Erythroblast (primary cell): ENCODE data around the gene AKAP13.

Experiments used
- GATA1 ChIP-seq: IDR thresholded peaks from 2 replicates; pipeline ENCODE4 v1.6.1; 2011; ENCODE audit warnings: low read depth, mild to moderate bottlenecking, control low read depth, low read length, moderate library complexity
- POLR2A ChIP-seq: IDR thresholded peaks from 2 replicates; pipeline ENCODE4 v1.6.1; 2011; ENCODE audit warnings: mild to moderate bottlenecking, low read length

DNA sequence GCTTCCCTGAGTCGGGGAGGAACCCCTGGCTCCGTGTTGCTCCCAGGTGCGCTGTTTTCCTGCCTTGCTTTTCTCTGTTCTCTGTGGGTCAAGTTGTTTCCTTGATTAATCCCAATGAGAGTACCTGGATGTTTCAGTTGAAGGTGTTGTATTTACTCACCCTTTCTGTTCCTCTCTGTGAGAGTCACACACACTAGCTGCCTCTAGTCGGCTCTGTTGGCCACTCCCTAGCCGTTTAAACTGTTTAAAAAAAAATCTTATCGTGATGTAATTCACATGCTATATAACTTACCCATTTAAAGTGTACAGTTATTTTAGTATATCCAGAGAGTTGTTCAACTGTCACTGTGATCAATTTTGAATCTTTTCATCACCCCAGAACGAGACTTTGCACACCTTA is 74.0 kb downstream of the AKAP13 start:
- TF ChIP-seq POLR2A (no peak), GATA1 (no peak)
